ENCODE measurements around the gene JMJD8. TPM values are rescaled to one million over a fixed set of nuclear protein-coding genes. Genes with fewer than 3 reads are reported as not detected.

Gene JMJD8
- total RNA-seq, 2 donors from 2014 or later = 49.8 to 58.9 TPM

DNA sequence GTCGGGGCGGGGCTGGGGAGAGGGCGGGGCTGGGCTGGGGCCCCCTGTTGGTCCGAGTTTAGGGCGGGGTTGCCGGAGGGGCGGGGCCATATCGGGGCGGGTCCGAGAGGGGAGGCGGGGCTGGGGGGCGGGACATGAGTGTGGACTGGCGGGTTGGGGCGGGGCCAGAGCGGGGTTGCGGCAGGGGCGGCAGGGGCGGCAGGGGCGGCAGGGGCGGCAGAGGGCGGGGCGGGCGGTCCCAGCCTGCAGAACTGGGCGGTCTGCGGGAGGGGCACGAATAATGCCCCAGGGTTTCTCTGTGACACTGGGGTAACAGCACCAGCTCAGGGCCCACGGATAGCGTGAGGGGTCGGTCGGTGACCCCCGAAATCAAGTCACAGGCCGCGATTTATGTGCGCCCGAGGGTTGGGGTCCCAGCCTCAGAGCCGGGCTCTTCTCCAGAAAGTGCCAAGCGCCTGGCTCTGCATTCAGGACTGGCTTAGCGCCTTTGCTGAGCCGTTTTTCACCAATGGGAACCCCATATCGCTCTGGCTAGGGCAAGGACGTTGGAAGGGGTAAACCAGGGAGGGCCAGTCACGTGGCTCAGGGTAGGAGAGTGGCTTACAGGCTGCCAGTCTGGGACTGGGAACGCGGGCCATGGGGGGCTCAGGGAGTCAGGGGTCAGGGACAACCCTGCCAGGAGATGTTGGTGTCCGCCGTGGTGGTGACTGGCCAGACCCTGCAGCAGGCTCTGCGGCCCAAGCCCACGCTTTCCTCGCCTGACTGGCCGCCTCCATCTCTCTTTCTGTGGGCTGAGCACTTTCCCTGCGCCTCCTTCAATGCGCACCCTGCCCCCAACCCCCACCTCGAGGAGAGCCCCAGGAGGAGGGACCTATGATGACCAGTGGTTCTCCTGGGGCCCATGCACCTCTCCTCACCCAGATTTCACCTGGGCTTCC, 46.8 kb downstream of the JMJD8 start:
- intact Hi-C loops (cut with DNase I) = no loop called here
- DNase-seq (ENCODE audit: low spot score) = peak; percentile 97

DNA sequence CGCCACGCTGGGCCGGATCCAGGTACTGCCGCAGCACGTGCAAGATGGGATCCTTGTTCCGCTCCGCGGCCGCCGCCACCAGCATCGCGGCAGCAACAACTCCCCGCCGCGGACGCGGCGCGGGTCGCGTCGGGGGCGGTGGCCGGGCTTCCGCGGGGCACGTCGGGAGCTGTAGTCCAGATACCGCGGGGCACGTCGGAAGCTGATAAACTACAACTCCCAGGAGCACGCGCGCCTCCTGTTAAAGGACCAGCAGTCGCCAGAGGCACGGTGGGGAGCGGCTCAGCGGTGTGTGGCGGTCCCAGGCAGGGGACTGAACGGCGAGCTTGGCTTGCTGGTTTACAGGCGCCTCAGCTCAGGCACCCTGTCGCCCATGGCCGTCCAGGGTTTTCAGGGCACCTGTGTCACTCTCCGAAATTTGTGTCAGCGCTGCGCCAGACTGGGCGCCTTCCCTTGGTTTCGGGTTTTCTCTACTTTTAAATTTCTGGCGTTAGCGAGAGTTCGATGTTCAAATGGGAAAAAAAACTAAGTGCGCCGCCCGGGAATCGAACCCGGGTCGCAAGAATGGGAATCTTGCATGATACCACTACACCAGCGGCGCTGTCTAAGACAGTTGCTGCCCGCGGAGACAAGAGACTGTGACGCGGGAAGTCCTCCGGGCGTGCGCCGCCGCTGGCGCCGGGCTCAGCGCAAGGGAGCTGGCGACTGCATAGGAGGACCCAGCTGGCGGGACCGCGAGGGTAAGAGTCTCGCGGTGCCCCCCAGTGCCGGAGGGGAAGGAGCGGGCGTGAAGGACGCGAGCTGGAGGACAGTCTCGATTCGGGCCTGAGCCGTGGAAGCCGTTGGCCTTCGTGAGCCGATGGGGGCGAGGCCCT, 47.7 kb downstream of the JMJD8 start, which contains the start of gene METTL26:
METTL26 (minus strand) TSS at position 100 of the 875 bp plus-strand sequence; CDS start at position 85, 15 bp downstream.
- intact Hi-C loops (cut with DNase I) = no loop called here
- DNase-seq (ENCODE audit: low spot score) = peak; percentile 99

DNA sequence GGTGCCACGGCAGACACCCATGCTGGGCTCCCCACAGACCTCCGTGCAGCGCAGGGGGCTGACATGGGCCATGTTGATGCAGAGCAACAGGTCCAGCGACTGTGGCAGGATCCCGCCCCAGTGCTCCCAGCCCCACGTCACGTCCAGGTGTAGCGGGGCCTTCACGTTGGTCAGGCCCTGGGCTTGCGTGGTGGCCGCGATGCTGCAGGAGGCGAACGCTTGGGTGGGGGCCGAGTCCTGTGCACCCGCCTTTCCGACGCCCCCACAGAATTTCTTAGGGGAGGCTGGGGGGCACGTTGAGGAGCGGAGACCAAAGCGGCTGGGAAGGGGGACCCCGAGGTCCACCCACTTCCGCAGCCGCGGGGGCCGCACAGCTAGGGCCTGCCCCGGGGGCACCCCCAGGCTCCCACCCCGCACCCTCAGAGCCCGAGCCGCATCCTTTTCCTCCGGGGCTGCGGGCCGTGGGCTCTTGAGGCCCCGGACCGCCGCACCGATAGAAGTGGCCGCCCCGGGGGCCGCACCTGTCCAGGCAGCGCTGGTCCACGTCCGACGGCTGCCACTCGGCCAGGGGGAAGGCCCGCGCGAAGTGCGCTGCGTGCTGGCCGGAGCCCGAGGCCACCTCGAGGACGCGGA, 48.4 kb downstream of the JMJD8 start:
- intact Hi-C loops (cut with DNase I) = no loop called here
- DNase-seq (ENCODE audit: low spot score) = no peak

DNA sequence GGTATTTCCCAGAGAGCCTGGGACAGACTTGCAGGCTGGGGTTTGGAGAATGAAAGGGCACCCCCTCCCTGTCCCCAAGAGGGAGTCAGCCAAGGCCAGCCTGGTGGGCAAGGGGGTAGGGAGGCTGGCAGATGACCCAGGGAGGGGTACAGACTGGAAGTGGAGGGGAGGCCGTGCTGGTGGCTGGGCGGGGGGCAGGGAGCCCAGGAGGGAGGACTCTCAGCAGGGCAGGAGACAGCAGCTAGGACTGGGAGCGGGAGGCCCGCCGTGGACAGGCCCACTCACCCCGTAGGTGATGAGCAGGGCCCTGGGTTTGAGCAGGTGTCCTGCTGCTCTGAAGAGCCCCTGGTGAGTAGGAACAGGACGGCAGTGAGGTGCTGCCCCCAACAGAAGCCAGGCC, 49.1 kb downstream of the JMJD8 start:
- intact Hi-C loops (cut with DNase I) = loop anchor here in 1 of 2 donors (5.0 kb wide), 1 partner anchor 43 kb away; the partner anchor contains the start of gene RAB40C
- DNase-seq (ENCODE audit: low spot score) = no peak

DNA sequence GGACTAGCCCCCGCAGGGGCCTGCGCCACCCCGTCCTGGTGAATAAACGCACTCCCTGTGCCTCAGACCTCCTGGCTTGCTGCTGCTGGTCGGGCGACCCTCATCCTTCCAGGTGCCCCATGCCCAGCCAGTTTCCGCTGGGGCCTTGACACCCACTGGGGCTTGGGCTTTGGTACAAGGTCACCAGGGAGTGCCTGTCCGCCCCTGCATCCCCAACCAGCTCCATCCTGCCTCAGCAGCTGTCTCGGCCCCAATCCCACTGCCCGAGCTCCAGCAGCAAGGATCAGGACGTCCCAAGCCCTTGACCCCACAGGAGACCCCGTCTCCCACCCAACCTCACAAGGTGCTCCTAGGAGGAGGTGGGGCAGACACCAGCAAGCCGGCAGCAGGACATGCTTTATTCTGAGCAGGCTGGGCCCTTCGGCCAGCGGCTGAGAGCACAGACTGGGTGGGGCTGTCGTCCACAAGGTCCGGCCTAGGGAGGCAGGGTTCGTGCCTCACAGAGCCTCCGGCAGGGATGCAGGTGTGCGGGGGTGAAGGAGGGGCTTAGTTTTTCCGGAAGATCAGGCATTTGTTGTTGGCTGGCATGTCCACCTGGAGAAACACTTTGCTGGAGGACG, 50.0 kb downstream of the JMJD8 start:
- intact Hi-C loops (cut with DNase I) = loop anchor here in 1 of 2 donors (5.0 kb wide), 1 partner anchor 42 kb away; the partner anchor contains the start of gene RAB40C
- DNase-seq (ENCODE audit: low spot score) = no peak

DNA sequence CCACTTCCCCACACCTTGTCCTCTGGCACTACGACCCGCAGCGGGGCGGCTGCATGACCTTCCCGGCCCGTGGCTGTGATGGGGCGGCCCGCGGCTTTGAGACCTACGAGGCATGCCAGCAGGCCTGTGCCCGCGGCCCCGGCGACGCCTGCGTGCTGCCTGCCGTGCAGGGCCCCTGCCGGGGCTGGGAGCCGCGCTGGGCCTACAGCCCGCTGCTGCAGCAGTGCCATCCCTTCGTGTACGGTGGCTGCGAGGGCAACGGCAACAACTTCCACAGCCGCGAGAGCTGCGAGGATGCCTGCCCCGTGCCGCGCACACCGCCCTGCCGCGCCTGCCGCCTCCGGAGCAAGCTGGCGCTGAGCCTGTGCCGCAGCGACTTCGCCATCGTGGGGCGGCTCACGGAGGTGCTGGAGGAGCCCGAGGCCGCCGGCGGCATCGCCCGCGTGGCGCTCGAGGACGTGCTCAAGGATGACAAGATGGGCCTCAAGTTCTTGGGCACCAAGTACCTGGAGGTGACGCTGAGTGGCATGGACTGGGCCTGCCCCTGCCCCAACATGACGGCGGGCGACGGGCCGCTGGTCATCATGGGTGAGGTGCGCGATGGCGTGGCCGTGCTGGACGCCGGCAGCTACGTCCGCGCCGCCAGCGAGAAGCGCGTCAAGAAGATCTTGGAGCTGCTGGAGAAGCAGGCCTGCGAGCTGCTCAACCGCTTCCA, 50.6 kb downstream of the JMJD8 start:
- intact Hi-C loops (cut with DNase I) = loop anchor here in 1 of 2 donors (5.0 kb wide), 1 partner anchor 41 kb away; the partner anchor contains the start of gene RAB40C
- DNase-seq (ENCODE audit: low spot score) = peak; percentile 79

DNA sequence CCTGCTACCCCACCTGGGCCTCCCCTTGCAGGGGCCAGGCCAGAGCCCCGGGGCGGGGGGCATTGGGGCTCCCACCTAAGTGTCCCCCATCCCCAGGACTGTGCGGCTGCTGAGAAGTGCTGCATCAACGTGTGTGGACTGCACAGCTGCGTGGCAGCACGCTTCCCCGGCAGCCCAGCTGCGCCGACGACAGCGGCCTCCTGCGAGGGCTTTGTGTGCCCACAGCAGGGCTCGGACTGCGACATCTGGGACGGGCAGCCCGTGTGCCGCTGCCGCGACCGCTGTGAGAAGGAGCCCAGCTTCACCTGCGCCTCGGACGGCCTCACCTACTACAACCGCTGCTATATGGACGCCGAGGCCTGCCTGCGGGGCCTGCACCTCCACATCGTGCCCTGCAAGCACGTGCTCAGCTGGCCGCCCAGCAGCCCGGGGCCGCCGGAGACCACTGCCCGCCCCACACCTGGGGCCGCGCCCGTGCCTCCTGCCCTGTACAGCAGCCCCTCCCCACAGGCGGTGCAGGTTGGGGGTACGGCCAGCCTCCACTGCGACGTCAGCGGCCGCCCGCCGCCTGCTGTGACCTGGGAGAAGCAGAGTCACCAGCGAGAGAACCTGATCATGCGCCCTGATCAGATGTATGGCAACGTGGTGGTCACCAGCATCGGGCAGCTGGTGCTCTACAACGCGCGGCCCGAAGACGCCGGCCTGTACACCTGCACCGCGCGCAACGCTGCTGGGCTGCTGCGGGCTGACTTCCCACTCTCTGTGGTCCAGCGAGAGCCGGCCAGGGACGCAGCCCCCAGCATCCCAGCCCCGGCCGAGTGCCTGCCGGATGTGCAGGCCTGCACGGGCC, 51.4 kb downstream of the JMJD8 start:
- peak; percentile 76 for DNase-seq (ENCODE audit: low spot score)
- intact Hi-C loops (cut with DNase I) = loop anchor here in 1 of 2 donors (5.0 kb wide), 1 partner anchor 40 kb away; the partner anchor contains the start of gene RAB40C

DNA sequence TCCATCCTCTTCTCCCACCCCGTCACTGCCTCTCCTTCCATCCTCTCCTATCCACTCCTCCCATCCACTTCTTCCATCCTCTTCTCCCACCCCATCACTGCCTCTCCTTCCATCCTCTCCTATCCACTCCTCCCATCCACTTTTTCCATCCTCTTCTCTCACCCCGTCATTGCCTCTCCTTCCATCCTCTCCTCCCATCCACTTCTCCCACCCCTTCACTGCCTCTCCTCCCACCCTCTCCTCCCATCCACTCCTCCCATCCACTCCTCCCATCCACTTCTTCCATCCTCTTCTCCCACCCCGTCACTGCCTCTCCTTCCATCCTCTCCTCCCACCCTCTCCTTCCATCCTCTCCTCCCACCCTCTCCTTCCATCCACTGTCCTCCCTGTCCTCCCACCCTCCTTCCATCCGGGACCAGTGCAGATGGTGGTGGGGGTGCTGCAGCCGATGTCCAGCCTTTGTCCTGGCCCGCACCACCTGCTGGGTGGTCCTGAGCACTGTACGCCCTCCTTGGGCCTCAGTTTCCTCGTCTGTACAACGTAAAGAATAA, 52.3 kb downstream of the JMJD8 start:
- DNase-seq (ENCODE audit: low spot score) = no peak
- intact Hi-C loops (cut with DNase I) = loop anchor here in 1 of 2 donors (5.0 kb wide), 1 partner anchor 40 kb away; the partner anchor contains the start of gene RAB40C

Other genes starting within 250 kb of the JMJD8 start
- 10 to 100 TPM; 23.3 to 26.6 TPM for gene CAPN15, start 156.6 kb downstream of the JMJD8 start, total RNA-seq
- gene PRR35, start 123.9 kb downstream of the JMJD8 start, total RNA-seq = not detected
- under 1 TPM; 0.38 to 0.65 TPM for gene NHLRC4, start 117.3 kb downstream of the JMJD8 start, total RNA-seq
- gene PIGQ, start 114.4 kb downstream of the JMJD8 start, total RNA-seq = 10 to 100 TPM; 22.1 to 25.4 TPM
- gene RAB40C, start 94.3 kb downstream of the JMJD8 start, total RNA-seq = 10 to 100 TPM; 13.0 to 13.6 TPM
- under 1 TPM; 0.14 TPM for gene WFIKKN1, start 53.3 kb downstream of the JMJD8 start, total RNA-seq
- 10 to 100 TPM; 43.3 to 63.2 TPM for gene METTL26, start 48.0 kb downstream of the JMJD8 start, total RNA-seq
- 10 to 100 TPM; 19.0 to 21.5 TPM for gene MCRIP2, start 42.5 kb downstream of the JMJD8 start, total RNA-seq
- 10 to 100 TPM; 13.4 to 14.9 TPM for gene WDR90, start 35.0 kb downstream of the JMJD8 start, total RNA-seq
- 10 to 100 TPM; 57.5 to 65.1 TPM for gene RHOT2, start 16.2 kb downstream of the JMJD8 start, total RNA-seq
- gene RHBDL1, start 8.7 kb downstream of the JMJD8 start, total RNA-seq = under 1 TPM; 0.71 to 0.79 TPM
- gene STUB1, start 3.9 kb downstream of the JMJD8 start, total RNA-seq = 10 to 100 TPM; 73.3 to 79.7 TPM
- 1 to 10 TPM; 7.4 to 7.5 TPM for gene WDR24, start 6.1 kb upstream of the JMJD8 start, total RNA-seq
- not detected for gene FBXL16, start 21.5 kb upstream of the JMJD8 start, total RNA-seq
- 10 to 100 TPM; 21.6 to 24.9 TPM for gene METRN, start 30.8 kb upstream of the JMJD8 start, total RNA-seq
- 10 to 100 TPM; 20.0 to 25.5 TPM for gene ANTKMT, start 36.8 kb upstream of the JMJD8 start, total RNA-seq
- gene CCDC78, start 42.1 kb upstream of the JMJD8 start, total RNA-seq = 1 to 10 TPM in 1 of 2 donors, under 1 TPM in 1; 0.52 to 1.0 TPM
- gene HAGHL, start 42.8 kb upstream of the JMJD8 start, total RNA-seq = 1 to 10 TPM; 3.6 to 4.1 TPM
- 10 to 100 TPM; 18.2 to 18.6 TPM for gene CIAO3, start 56.7 kb upstream of the JMJD8 start, total RNA-seq
- under 1 TPM; 0.29 to 0.37 TPM for gene MSLN, start 76.4 kb upstream of the JMJD8 start, total RNA-seq
- gene RPUSD1, start 104.0 kb upstream of the JMJD8 start, total RNA-seq = 10 to 100 TPM in 1 of 2 donors, 1 to 10 TPM in 1; 8.8 to 11.4 TPM
- 1 to 10 TPM; 7.7 TPM for gene CHTF18, start 104.3 kb upstream of the JMJD8 start, total RNA-seq
- gene GNG13, start 116.4 kb upstream of the JMJD8 start, total RNA-seq = not detected

All from posterior vena cava (tissue), 2 donors.